RWPE2 (cell line): ENCODE data around the gene IQGAP2.

Source experiments
- ATAC-seq: fragments of 200-7000 bp; cut with Tn5 transposase; 3 replicates; pipeline ENCODE4 v1.9.1; 2021; ENCODE audit warnings: low read depth
- DNase-seq: peaks from one replicate; pipeline ENCODE4 v3.0.0-alpha.2; 2020; ENCODE audit warnings: low spot score
- H3K27ac ChIP-seq: fragments of 450-650 bp; 2 replicates; pipeline ENCODE4 v1.5.1; 2017; ENCODE audit warnings: mild to moderate bottlenecking; ENCODE audit not compliant: poor library complexity, severe bottlenecking
- H3K27me3 ChIP-seq: fragments of 250-450 bp; sonication (Bioruptor Pico); 2 replicates; pipeline ENCODE4 v1.5.1; 2021; ENCODE audit warnings: mild to moderate bottlenecking, moderate library complexity; ENCODE audit not compliant: insufficient read depth, poor library complexity, severe bottlenecking
- H3K36me3 ChIP-seq: fragments of 250-450 bp; sonication (Bioruptor Pico); 2 replicates; pipeline ENCODE4 v1.5.1; 2020; ENCODE audit warnings: low read depth, mild to moderate bottlenecking, moderate library complexity
- H3K4me1 ChIP-seq: fragments of 250-450 bp; sonication (Bioruptor Pico); 2 replicates; pipeline ENCODE4 v1.5.1; 2021; ENCODE audit warnings: mild to moderate bottlenecking, moderate library complexity; ENCODE audit not compliant: insufficient read depth, poor library complexity, severe bottlenecking
- H3K4me3 ChIP-seq: fragments of 250-450 bp; sonication (Bioruptor Pico); 2 replicates; pipeline ENCODE4 v1.5.1; 2021; ENCODE audit warnings: mild to moderate bottlenecking, moderate library complexity; ENCODE audit not compliant: severe bottlenecking
- H3K9me3 ChIP-seq: fragments of 250-450 bp; sonication (Bioruptor Pico); 2 replicates; pipeline ENCODE4 v1.5.1; 2021; ENCODE audit warnings: mild to moderate bottlenecking, moderate library complexity; ENCODE audit not compliant: severe bottlenecking
- CTCF ChIP-seq: fragments of 450-650 bp; IDR thresholded peaks from one replicate; pipeline ENCODE4 v1.5.1; 2017; ENCODE audit warnings: mild to moderate bottlenecking, moderate library complexity; ENCODE audit not compliant: poor library complexity, severe bottlenecking

IQGAP2 gene

GRCh38 chr5:76745670-76746069, 342.6 kb downstream of the IQGAP2 start:
- H3K4me1 ChIP-seq: no peaks in the 10 kb centered on the region
- ATAC-seq (no peak), DNase-seq (no peak)
- no peak overlapping the region for H3K4me3 ChIP-seq
- H3K27me3 ChIP-seq: no peaks in the 10 kb centered on the region
- H3K27ac ChIP-seq: no peak overlapping the region
- no peak for TF ChIP-seq CTCF
- no peaks in the 10 kb centered on the region for H3K36me3 ChIP-seq
- H3K9me3 ChIP-seq: no peaks in the 10 kb centered on the region

- Histone ChIP-seq H3K36me3 (no peaks in the 10 kb centered on the region), H3K9me3 (no peaks in the 10 kb centered on the region), H3K27me3 (no peaks in the 10 kb centered on the region), H3K4me1 (no peaks in the 10 kb centered on the region), H3K4me3 (no peak overlapping the region), H3K27ac (no peak overlapping the region)
- peak; percentile 8 for TF ChIP-seq CTCF
- DNase-seq (no peak), ATAC-seq (no peak)
These were observed 343.6 kb downstream of the IQGAP2 start for GRCh38 chr5:76746677-76747076.

- Histone ChIP-seq H3K27ac (no peak overlapping the region), H3K36me3 (no peaks in the 10 kb centered on the region), H3K9me3 (no peaks in the 10 kb centered on the region), H3K4me3 (no peak overlapping the region), H3K27me3 (no peaks in the 10 kb centered on the region), H3K4me1 (no peaks in the 10 kb centered on the region)
- DNase-seq (no peak), ATAC-seq (no peak)
- no peak for TF ChIP-seq CTCF
These were observed 344.6 kb downstream of the IQGAP2 start for GRCh38 chr5:76747706-76748105.

- Histone ChIP-seq H3K4me1 (no peaks in the 10 kb centered on the region), H3K4me3 (no peak overlapping the region), H3K27ac (no peak overlapping the region), H3K9me3 (no peaks in the 10 kb centered on the region), H3K27me3 (no peaks in the 10 kb centered on the region), H3K36me3 (no peaks in the 10 kb centered on the region)
- no peak for ATAC-seq
- DNase-seq: no peak
- TF ChIP-seq CTCF: no peak
These were observed 348.2 kb downstream of the IQGAP2 start for GRCh38 chr5:76751291-76751690.

- Histone ChIP-seq H3K9me3 (no peaks in the 10 kb centered on the region), H3K27ac (no peak overlapping the region), H3K36me3 (no peaks in the 10 kb centered on the region), H3K4me3 (no peak overlapping the region), H3K27me3 (no peaks in the 10 kb centered on the region), H3K4me1 (peaks cover 8% of the 10 kb centered on the region)
- no peak for TF ChIP-seq CTCF
- ATAC-seq (0 out of 3 replicates have a peak, but pooled peaks have one; percentile 10), DNase-seq (no peak)
These were observed 351.6 kb downstream of the IQGAP2 start for GRCh38 chr5:76754668-76755078.
